DND-41 (cell line): ENCODE measurements around the gene TXK.

Experiments
- ATAC-seq: fragments of 200-7000 bp; cut with Tn5 transposase; 3 replicates; pipeline ENCODE4 v1.9.1; 2021; ENCODE audit warnings: low read depth; ENCODE audit not compliant: insufficient read depth
- DNase-seq: peaks from one replicate; pipeline ENCODE4 v3.0.0-alpha.2; 2020
- H2AFZ ChIP-seq: 2 replicates; pipeline ENCODE4 v1.6.0; 2012; ENCODE audit warnings: low read depth, low read length
- H3K27ac ChIP-seq: 2 replicates; pipeline ENCODE4 v1.5.1; 2012; ENCODE audit warnings: low read length, inconsistent platforms
- H3K27me3 ChIP-seq: fragments of 200-600 bp; sonication (generic); 2 replicates; pipeline ENCODE4 v1.6.0; 2012; ENCODE audit warnings: low read length, mild to moderate bottlenecking, inconsistent platforms; ENCODE audit not compliant: insufficient read depth, poor library complexity
- H3K36me3 ChIP-seq: 2 replicates; pipeline ENCODE4 v1.5.1; 2012; ENCODE audit warnings: low read length, inconsistent platforms; ENCODE audit not compliant: insufficient read depth
- H3K4me1 ChIP-seq: 2 replicates; pipeline ENCODE4 v1.5.1; 2012; ENCODE audit warnings: mild to moderate bottlenecking, low read length; ENCODE audit not compliant: insufficient read depth
- H3K4me2 ChIP-seq: 2 replicates; pipeline ENCODE4 v1.6.0; 2012; ENCODE audit warnings: mild to moderate bottlenecking, moderate library complexity, low read length, inconsistent platforms; ENCODE audit not compliant: insufficient read depth
- H3K4me3 ChIP-seq, 2 experiments: fragments of 200-600 bp in 1 of 2; shearing (Covaris generic) in 1 of 2; 2 replicates each; pipeline ENCODE4 v1.5.1; 2012 to 2016; ENCODE audit warnings: inconsistent platforms in 2 of 2, low read length in 2 of 2, mild to moderate bottlenecking in 2 of 2, low read depth in 1 of 2, moderate library complexity in 1 of 2
- H3K79me2 ChIP-seq: 2 replicates; pipeline ENCODE4 v1.6.0; 2012; ENCODE audit warnings: low read length, inconsistent platforms; ENCODE audit not compliant: insufficient read depth
- H3K9ac ChIP-seq: 2 replicates; pipeline ENCODE4 v1.6.0; 2012; ENCODE audit warnings: low read depth, mild to moderate bottlenecking, inconsistent platforms, low read length, moderate library complexity
- H3K9me3 ChIP-seq: 2 replicates; pipeline ENCODE4 v1.5.1; 2012; ENCODE audit warnings: low read length, moderate library complexity, mild to moderate bottlenecking, inconsistent platforms; ENCODE audit not compliant: insufficient read depth, severe bottlenecking
- H4K20me1 ChIP-seq: 2 replicates; pipeline ENCODE4 v1.6.0; 2012; ENCODE audit warnings: low read length; ENCODE audit not compliant: insufficient read depth
- EZH2 ChIP-seq: IDR thresholded peaks from 3 replicates; pipeline ENCODE4 v1.6.1; 2012; ENCODE audit warnings: borderline replicate concordance, low read depth, mild to moderate bottlenecking, moderate library complexity, low read length, inconsistent platforms; ENCODE audit not compliant: severe bottlenecking
- TF ChIP-seq, protein P1 (sequence below): IDR thresholded peaks from 2 replicates; pipeline ENCODE4 v1.5.1; 2012; ENCODE audit warnings: borderline replicate concordance, low read length, moderate library complexity, mild to moderate bottlenecking; ENCODE audit not compliant: poor library complexity, severe bottlenecking; ENCODE audit errors: extremely low read depth

Gene TXK

DNA sequence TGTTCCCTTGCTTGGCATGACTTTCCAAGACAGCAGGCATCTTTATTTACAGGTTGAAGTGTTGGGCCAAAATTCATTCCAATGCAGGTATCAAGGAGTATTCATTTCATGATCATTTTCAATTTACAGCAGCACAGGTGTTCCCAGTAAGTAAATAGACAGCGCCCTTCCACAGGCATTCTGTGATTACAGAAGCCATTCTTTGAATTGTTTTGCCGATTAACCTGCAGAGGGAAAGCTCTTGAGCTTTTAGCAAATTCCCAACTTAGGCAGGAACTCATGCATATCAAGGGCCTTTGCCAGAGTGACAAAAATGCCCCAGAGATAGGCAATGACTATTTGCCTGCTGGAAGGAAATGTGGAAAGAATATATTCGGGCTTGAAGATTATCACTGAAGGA is 6.8 kb downstream of the TXK start:
- Histone ChIP-seq H3K36me3 (no peaks in the 10 kb centered on the region), H2AFZ (no peak overlapping the region), H4K20me1 (no peaks in the 10 kb centered on the region), H3K4me3 (no peak overlapping the region), H3K9me3 (no peaks in the 10 kb centered on the region), H3K4me1 (no peaks in the 10 kb centered on the region), H3K27ac (no peak overlapping the region), H3K27me3 (peaks cover 5% of the 10 kb centered on the region), H3K9ac (no peak overlapping the region), H3K79me2 (no peaks in the 10 kb centered on the region), H3K4me2 (no peak overlapping the region)
- no peak for ATAC-seq
- TF ChIP-seq EZH2 = no peak
- TF ChIP-seq, protein P1, sequence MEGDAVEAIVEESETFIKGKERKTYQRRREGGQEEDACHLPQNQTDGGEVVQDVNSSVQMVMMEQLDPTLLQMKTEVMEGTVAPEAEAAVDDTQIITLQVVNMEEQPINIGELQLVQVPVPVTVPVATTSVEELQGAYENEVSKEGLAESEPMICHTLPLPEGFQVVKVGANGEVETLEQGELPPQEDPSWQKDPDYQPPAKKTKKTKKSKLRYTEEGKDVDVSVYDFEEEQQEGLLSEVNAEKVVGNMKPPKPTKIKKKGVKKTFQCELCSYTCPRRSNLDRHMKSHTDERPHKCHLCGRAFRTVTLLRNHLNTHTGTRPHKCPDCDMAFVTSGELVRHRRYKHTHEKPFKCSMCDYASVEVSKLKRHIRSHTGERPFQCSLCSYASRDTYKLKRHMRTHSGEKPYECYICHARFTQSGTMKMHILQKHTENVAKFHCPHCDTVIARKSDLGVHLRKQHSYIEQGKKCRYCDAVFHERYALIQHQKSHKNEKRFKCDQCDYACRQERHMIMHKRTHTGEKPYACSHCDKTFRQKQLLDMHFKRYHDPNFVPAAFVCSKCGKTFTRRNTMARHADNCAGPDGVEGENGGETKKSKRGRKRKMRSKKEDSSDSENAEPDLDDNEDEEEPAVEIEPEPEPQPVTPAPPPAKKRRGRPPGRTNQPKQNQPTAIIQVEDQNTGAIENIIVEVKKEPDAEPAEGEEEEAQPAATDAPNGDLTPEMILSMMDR = no peak
- DNase-seq = no peak

DNA sequence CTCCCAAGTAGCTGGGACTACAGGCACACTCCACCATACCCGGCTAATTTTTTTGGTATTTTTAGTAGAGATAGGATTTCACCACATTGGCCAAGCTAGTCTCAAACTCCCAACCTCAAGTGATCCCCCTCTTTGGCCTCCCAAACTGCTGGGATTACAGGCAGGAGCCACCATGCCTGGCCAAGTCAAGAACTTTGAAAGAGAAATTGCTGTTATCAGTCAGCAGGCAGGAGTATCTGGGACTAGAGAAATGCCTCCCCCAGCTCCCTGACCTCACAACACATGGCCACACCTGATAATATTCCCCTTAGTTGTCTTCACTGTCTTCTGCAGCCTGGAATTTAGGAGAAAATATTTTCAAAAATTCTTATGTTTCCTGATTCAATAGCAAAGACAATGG is 7.4 kb downstream of the TXK start:
- no peaks in the 10 kb centered on the region for H3K9me3 ChIP-seq
- H3K4me3 ChIP-seq = no peak overlapping the region
- ATAC-seq = no peak
- H3K27me3 ChIP-seq = peaks cover 2% of the 10 kb centered on the region
- no peak overlapping the region for H3K9ac ChIP-seq
- no peaks in the 10 kb centered on the region for H4K20me1 ChIP-seq
- no peaks in the 10 kb centered on the region for H3K79me2 ChIP-seq
- no peak overlapping the region for H3K27ac ChIP-seq
- no peaks in the 10 kb centered on the region for H3K36me3 ChIP-seq
- H3K4me1 ChIP-seq = no peaks in the 10 kb centered on the region
- H2AFZ ChIP-seq = no peak overlapping the region
- TF ChIP-seq, protein P1 = no peak
- TF ChIP-seq EZH2 = no peak
- no peak for DNase-seq
- H3K4me2 ChIP-seq = no peak overlapping the region

DNA sequence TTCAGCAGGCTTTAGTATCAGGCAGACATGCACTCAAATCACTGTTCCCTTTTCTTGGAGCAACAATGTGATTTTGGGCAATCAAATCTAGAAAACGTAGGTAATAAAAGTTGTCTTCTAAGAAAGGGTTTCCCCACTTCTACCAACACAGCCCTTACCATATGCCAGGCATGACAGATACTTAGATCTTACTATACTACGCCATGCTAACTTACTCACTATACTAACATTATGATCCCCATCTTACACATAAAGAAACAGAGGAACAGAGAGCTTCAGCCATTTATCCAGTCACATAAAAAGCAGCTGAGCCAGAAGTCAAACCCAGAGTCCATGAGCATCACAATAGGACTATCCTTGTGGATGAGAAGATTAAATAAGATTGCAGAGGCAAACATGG is 9.2 kb downstream of the TXK start:
- Histone ChIP-seq H3K9me3 (no peaks in the 10 kb centered on the region), H3K9ac (no peak overlapping the region), H3K27me3 (no peaks in the 10 kb centered on the region), H3K4me1 (no peaks in the 10 kb centered on the region), H4K20me1 (no peaks in the 10 kb centered on the region), H3K36me3 (no peaks in the 10 kb centered on the region), H3K4me3 (no peak overlapping the region), H3K79me2 (no peaks in the 10 kb centered on the region), H3K27ac (no peak overlapping the region), H3K4me2 (no peak overlapping the region), H2AFZ (no peak overlapping the region)
- no peak for TF ChIP-seq EZH2
- TF ChIP-seq, protein P1 = no peak
- ATAC-seq = no peak
- no peak for DNase-seq

DNA sequence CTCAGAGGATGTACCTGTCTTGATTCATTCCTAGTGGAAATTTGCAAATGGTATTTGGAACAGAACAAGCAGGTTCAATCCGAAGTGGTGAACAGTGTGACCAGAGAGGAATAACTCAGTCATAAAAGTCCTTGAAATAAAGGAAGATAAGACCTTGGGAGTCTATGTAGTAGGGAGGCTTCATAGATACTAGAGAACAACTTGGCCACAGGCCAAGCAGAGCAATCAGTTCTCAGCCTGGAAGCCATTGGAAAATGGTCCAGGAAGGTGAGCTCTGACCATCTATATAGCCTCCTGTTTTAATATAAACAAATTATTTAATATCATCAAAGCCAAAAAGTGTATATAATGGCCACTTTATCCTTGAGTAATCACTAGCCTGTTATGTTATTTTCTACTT is 11.3 kb downstream of the TXK start:
- no peak for ATAC-seq
- H2AFZ ChIP-seq = no peak overlapping the region

More for the DNA sequence above, 11.3 kb downstream of the TXK start:
- Histone ChIP-seq H3K79me2 (no peaks in the 10 kb centered on the region), H3K27me3 (no peaks in the 10 kb centered on the region), H3K4me2 (no peak overlapping the region), H3K27ac (no peak overlapping the region), H3K4me3 (no peak overlapping the region), H3K4me1 (no peaks in the 10 kb centered on the region), H4K20me1 (no peaks in the 10 kb centered on the region), H3K9ac (no peak overlapping the region), H3K9me3 (no peaks in the 10 kb centered on the region), H3K36me3 (no peaks in the 10 kb centered on the region)
- no peak for TF ChIP-seq EZH2
- TF ChIP-seq, protein P1 = no peak
- no peak for DNase-seq
